HG03457 (cell line): ENCODE measurements around the gene ZBED5.
A peak's percentile ranks its signal among the peaks of the same experiment; 100 is the strongest.

Experiments
- ATAC-seq: cut with Tn5 transposase; IDR thresholded peaks from one replicate; pipeline ENCODE4 v1.9.1; 2021; ENCODE audit warnings: moderate number of reproducible peaks; ENCODE audit not compliant: unreplicated experiment

The ZBED5 gene

GRCh38 chr11:10881892-10882291, 24.0 kb upstream of the ZBED5 start:
- ATAC-seq, result no peak

GRCh38 chr11:10878408-10879214, 20.8 kb upstream of the ZBED5 start:
- ATAC-seq, result no peak

GRCh38 chr11:10876158-10876557, 18.3 kb upstream of the ZBED5 start:
- ATAC-seq, result no peak

GRCh38 chr11:10875430-10876021, 17.7 kb upstream of the ZBED5 start:
- no peak for ATAC-seq

DNA sequence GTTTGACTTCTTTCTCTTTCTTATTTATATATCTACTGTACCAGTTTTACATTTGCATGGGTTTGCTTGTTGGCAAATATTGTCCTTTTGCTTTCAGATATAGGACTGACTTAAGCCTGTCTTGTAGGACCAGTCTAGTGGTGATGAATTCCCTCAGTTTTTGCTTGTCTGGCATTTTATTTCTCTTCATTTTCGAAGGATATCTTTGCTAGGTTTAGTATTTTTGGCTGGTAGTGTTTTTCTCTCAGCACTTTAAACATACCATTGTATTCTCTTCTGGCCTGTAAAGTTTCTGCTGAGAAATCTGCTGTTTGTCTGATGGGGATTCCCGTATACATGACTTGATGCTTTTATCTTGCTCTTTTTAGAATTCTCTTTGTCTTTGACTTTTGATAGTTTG, 14.2 kb upstream of the ZBED5 start:
- ATAC-seq, result no peak

DNA sequence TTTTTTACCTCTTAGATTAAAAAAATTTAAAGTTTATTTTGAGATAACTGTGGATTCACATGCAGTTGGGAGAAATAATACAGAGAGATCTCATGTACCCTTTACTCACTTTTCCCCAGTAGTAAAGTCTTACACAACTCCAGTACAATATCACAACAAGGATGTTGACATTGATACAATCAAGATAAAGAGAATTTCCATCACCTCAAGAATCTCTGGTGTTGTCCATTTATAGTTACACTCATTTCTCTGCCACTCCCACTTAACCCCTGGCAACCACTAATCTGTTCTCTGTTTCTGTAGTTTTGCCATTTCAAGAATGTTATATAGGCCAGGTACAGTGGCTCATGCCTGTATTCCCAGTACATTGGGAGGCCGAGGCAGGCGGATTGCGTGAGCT, 10.5 kb upstream of the ZBED5 start:
- ATAC-seq, result no peak

GRCh38 chr11:10866893-10867331, 9.1 kb upstream of the ZBED5 start:
- no peak for ATAC-seq

DNA sequence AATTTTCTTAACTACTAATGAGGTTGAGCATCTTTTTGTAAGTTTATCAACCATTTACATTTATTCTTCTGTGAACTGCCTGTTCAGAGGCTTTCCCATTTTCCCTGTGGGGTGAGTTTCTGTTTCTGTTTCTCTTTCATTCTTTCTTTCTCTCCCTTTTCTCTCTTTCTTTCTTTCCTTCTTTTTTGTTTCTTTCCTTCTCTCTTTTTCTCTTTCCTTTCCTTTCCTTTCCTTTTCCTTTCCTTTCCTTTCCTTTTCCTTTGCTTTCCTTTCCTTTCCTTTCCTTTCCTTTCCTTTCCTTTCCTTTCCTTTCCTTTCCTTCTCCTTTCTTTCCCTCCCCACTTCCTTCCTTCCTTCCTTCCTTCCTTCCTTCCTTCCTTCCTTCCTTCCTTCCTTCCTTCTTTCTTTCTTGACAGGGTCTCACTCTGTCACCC, 8.0 kb upstream of the ZBED5 start:
- ATAC-seq, result no peak

GRCh38 chr11:10864688-10865087, 6.8 kb upstream of the ZBED5 start:
- ATAC-seq, result no peak

DNA sequence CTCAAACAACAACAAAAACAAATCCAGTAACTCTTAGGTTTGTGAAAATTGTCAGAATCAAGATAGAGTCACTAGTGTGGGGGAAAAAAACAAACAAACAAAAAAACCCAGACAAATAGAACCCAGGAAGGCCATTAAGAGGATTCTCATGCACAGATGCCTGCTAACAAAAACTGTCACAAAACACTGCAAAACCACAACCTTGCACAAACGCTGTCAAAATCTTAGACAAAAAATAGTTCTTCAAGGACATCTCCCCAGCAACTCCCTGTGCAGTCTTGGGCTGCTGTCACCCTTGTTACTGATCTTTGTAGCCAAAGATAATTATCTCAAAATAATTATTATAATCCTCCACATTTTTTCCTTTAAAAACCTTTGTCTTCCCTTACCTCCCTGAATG, 4.6 kb upstream of the ZBED5 start:
- ATAC-seq, result no peak

- no peak for ATAC-seq
Observed at GRCh38 chr11:10861799-10862198, 3.9 kb upstream of the ZBED5 start.

DNA sequence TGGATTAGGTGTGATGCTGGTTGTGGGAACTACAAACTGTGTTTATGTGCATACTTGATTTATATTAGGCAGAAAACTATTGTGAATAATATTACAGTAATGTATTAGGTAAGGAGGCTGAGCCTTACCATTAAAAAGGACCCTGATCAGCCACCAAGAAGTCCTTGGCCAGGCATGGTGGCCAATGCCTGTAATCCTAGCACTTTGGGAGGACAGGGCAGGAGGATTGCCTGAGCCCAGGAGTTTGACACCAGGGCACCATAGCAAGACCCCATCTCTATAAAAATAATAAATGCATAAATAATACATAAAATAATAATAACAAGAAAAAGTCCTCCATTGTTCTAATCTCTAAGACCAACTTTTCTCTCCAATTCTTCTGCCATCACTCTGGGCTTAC, 3.2 kb upstream of the ZBED5 start:
- ATAC-seq, result no peak

- ATAC-seq, result peak; percentile 7
Observed at GRCh38 chr11:10858439-10859325, 829 bp upstream of the ZBED5 start.

DNA sequence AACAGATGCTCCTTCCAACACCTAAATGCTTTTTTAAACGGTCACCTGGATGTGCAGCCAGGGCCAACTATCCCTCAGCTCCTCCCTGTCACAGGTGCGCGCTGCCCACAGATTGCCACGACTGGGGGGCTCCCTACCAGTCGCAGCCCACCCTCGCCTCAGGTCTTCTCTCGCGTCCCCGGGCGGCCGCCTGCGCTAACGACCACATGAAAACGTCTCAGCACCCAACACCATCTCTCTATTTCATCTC, 469 bp downstream of the ZBED5 start:
- ATAC-seq, result peak; percentile 9

- no peak for ATAC-seq
Observed at GRCh38 chr11:10856689-10857458, 979 bp downstream of the ZBED5 start.

DNA sequence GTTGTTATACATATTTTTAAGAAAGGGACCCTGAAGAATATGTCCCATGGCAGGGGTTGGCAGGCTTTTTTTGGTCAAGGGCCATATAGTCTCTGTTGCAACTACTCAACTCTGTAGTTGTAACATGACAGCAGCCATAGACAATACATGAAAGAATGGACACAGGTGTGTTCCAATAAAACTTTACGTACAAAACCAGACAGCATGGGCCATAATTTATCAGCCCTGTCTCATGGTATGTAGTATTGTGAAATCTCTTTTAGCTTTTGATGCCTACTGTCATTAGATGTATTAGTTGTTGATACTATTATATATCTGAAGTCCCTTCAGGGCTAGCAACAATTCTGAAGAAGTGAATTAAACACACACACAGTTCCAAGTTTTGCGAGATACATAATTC, 2.6 kb downstream of the ZBED5 start:
- ATAC-seq, result no peak

DNA sequence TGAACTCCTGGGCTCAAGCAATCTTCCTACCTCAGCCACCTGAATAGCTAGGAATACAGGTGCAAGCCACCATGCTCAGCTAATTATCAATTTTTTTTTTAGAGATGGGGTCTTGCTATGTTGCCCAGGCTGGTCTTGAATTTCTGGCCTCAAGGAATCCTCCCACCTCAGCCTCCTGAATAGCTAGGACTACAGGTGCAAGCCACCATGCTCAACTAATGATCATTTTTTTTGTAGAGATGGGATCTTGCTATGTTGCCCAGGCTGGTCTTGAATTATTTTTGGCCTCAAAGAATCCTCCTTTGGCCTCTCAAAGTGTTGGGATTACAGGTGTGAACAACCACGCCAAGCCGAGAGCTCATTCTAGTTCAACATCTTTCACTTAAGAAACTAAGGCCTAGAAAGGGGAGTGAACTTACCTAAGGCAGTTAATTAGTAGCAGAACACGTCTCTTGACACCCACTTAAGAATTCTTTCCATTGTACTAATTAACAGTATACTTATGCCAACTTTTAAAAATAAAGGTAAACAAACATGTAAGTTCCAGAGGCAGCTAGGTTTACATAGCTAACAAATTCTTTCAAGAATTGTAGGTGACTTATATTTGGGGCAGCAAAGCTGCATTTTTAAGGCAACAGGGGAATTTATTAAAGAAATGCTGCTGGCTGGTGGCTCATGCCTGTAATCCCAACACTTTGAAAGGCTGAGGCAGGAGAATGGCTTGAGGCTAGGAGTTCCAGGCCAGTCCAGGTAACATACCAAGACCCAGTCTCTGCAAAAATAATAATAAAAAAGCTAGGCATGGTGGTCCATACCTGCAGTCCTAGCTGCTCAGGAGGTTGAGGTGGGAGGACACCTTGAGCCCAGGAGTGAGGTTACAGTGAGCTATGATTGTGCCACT, 9.6 kb downstream of the ZBED5 start:
- ATAC-seq, result no peak

DNA sequence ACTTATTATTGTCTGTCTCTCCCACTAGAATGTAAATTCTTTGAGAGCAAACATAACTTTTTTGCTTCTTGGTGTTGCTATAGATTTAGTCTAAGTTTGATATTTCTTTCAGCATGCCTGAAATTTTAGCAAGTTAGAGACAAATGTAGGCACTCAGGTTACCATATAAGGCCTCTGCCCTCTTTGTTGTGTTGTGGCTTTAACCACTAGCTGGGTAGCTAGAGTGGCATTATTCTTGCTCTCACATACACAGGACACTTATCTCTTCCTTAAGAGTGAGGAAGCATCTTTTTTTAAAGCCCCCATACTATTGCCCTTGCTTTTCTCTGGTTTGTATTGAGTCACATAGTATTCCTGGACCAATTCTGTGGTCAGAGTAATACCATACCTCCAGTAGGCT, 11.2 kb downstream of the ZBED5 start:
- no peak for ATAC-seq

DNA sequence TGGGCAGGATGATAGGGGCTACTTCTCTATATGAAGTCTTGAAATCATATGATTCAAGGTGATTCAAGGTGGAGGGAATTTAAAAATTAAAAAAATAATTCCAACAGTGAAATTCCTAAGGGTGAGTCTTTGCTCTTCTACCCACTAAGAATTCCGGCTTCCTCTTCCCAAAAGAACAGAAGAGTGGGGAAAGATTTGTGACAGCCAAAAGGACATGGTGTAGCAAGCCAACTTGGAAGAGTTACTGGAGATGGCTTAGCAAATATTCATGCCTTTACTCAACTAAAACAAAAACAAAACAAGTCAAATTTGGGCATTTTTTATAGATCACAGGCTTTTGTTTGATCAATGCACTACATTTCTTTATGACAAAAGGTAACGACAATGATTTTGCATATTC, 12.3 kb downstream of the ZBED5 start:
- ATAC-seq, result no peak

DNA sequence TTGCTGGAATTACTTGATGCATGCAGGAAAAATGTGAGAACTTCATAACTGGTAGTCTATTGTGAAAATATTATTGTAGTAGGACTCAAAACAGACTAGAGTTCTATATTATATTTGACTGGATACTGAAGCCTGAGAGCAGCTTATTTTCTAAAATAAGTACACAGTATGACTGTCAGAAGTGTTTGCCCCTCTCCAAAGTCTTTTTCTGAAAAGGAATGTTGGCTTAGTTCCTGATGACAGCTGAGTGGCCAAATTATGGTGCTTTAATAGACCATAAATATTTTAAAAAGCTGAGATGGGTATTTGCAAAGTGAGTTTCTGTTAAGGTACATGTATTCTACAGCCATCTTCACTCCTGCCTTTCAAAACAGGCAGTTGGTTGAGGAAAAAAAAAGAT, 13.1 kb downstream of the ZBED5 start:
- no peak for ATAC-seq
